Hippocampal formation (tissue), 2 donors: ENCODE measurements around the gene ABHD18.
"Not testable (repeated sequence)": the region's sequence is repeated elsewhere in the genome, so short reads cannot be mapped to it uniquely, and the experiment has no call there.

ENCODE experiments used
- DNase-seq, 2 donors: peaks; one replicate each; lab custom pipeline; 2025; lab: John Stamatoyannopoulos, UW

The ABHD18 gene

DNA sequence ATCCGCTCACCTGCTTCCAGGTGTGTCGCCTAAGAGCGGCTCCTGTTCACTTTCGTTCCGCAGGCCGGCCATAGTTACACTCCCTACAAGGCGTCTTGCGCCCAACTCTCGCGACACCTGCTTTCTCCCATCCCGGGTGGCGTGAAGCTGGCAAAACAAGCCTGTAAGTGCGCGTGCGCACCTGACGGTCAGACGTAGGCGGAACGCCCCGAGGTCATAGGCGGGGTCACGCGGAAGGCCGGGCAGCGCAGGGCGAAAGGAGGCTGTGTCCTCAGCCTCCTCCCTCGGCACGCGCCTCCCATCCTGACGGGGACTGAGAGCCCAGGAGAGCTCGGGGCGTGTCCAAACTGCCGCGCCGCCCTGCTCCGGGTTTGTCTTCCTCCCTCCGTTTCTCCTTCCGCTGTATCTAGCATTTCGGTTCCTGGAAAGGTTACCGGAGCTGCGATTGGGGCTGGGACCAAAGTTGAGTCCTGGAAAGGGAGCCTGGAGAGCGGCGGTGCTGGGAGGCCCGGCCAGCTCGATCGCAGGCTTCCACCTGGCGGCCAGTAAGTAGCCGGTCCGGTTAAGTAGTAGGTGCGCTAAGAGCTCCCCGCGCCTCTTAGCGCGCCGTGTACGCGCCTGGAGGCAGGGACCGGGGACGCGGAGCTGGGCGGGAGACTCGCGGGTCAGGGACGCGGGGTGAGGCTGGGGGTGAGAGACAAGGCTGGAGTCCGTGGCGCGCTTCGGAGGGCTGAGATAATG is at the start of gene ABHD18, which contains the start of gene MFSD8:
TSS of gene ABHD18 (plus strand) at position 345 of the 741 bp plus-strand sequence. CDS start 17,550 bp downstream, outside the sequence.
TSS of gene MFSD8 (minus strand) at position 112 of the 741 bp plus-strand sequence. CDS start at position 72, 40 bp downstream.
- peak; percentile 86 to 87 for DNase-seq

DNA sequence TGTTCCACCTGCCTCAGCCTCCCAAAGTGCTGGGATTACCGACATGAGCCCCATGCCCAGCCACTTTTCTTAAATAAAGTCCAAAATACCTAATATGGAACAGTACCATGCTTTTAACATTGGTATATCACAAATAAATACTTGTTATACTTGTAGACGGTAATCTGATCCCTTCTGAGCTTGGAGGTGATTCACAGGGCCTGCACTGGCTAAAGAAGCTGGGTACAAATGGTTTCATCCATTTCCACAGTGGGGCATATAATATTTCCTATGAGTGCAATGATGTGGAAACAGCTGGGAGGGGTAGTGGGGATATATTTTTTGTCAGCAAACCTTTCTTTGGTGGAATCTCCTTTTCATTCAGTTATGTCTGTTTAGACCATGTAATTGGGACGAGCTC is 48.7 kb upstream of the ABHD18 start:
- no peak for DNase-seq

DNA sequence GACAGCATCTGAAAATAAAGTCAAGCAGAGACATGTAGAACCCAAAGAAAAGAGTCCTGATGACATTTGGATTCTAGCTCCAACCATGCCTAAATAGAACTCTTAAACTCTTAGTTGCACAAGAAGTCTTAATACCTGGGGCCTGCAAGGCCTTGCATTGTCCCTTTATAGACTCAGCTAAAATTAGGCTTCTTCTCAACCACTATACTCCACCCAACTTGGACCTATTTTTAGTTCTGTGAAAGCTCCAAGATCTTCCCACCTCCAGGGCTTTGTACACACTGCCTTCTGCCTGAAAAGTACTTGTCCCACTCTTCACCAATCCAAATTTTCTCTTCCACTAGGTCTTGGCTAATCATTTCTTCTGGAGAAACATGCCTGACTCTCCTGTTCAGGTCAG is 48.1 kb upstream of the ABHD18 start:
- DNase-seq = no peak

DNA sequence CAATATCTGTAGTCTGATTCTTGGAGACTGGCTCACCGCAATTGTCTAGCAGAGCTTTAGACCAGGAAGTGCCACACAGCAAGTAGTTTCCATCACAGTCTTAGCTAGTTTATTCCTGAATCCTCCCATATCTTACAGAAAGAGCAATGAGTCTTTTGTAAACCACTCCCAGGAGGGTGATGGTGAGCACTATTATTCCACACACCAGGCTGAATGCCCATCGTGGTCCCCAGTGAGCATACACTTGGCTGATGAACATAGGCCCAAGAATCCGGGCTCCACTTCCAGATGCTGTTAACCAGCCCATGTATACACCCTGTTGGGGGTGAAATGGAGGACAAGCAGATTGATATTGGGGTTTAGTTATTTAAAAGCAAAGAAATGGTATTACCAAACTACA is 44.7 kb upstream of the ABHD18 start:
- DNase-seq = no peak

DNA sequence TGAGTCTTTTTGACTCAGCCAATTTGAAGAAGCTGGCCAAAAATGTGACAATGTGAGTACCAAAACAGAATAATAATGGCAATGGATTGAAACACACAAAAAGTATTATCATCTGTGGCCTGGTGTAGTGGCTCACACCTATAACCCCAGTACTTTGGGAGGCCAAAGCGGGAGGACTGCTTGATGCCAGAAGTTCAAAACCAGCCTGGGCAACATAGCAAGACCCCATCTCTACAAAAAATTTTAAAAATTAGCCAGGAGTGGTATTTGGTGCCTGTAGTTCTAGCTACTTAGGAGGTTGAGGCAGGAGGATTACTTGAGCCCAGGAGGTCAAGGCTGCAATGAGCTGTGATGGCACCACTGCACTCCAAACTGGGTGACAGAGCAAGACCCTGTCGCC is 43.0 kb upstream of the ABHD18 start:
- no peak for DNase-seq

DNA sequence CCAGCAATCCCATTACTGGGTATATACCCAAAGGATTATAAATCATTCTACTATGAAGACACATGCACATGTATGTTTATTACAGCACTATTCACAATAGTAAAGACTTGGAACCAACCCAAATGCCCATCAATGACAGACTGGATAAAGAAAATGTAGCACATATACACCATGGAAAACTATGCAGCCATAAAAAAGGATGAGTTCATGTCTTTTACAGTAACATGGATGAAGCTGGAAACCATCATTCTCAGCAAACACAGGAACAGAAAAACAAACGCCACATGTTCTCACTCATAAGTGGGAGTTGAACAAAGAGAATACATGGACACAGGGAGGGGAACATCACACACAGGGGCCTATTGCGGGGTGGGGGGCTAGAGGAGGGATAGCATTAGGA is 39.5 kb upstream of the ABHD18 start:
- DNase-seq = not testable (repeated sequence)

DNA sequence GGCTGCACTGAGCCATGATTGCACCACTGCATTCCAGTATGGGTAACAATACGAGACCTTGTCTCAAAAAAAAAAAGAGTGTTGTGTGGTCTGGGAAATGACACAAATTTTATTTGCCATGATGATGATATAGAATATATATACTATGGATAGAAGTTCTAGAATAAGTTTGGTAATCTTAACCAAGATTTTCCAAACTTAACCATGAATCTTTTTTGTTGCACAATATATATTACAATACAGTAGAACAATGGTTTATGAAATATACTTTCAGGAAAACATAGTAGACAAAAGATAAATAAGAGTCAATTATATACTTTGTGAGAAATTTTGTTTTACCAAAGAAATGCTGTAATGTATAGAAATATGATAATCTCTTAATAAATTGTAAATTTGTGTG is 35.0 kb upstream of the ABHD18 start:
- no peak for DNase-seq

DNA sequence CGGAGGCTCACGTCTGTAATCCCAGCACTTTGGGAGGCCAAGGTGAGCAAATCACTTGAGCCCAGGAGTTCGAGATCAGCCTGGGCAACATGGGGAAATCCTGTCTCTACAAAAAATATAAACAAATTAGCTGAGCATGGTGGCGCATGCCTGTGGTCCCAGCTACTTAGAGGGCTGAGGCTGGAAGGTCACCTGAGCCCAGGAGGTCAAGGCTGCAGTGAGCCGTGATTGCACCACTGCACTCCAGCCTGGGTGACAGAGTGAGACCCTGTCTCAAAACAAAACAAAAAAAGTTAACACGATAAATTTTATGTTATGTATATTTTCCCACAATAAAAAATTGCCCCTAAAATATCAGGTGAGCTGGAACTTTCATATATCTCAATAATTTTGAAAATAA is 33.4 kb upstream of the ABHD18 start:
- not testable (repeated sequence) for DNase-seq

DNA sequence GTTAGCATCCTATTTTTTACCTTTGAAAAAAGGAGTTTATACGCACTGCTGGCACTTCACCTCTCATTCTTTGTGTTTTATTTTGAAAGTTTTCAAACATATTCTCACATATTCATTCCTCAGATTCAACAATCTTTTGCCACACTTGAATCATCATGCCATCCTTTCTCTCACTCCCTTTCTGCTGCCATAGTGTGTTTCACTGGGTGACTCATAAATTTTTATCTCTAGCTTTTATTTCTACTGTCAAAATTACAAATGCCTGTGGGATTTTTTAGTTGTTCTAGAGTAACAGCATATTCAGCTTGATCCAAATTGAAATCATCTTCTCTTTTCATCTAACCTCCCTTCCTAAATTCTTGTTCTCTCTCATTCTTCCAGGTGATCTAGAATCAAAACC is 28.2 kb upstream of the ABHD18 start:
- no peak for DNase-seq

DNA sequence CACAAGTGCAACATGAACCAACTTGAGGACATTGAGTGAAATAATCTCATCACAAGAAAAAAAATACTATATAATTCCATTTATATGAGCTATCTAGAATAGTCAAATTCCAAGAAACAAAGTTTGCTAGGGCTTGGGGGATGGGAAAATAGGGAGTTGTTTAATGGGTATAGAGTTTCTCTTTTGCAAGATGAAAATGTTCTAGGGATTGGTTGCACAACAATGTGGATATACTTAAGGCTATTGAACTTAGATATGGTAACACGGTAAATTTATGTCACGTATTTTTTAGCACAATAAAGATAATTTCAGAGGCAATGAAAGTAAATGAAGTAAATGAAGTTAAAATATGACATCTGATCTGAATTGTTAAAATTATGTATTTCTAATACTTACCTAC is 8.1 kb upstream of the ABHD18 start:
- DNase-seq = no peak

DNA sequence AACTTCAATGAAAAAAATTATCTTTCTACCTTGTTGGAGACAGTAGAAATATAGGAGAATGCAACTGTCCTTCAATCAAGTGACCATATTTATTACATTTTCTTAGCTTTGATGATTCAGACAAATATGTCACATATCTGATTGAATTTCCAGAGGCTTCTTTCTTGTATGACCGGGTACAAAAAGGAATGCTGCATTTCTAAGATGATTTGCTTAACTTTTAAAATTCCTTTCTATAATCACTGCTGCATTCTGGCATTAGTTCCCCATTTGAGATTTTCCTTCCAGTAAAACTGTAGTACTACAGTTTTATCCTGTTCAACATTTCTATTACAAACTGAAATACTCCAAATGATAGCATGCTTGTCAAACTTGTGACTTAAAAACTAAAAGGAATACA is 5.4 kb upstream of the ABHD18 start:
- no peak for DNase-seq

DNA sequence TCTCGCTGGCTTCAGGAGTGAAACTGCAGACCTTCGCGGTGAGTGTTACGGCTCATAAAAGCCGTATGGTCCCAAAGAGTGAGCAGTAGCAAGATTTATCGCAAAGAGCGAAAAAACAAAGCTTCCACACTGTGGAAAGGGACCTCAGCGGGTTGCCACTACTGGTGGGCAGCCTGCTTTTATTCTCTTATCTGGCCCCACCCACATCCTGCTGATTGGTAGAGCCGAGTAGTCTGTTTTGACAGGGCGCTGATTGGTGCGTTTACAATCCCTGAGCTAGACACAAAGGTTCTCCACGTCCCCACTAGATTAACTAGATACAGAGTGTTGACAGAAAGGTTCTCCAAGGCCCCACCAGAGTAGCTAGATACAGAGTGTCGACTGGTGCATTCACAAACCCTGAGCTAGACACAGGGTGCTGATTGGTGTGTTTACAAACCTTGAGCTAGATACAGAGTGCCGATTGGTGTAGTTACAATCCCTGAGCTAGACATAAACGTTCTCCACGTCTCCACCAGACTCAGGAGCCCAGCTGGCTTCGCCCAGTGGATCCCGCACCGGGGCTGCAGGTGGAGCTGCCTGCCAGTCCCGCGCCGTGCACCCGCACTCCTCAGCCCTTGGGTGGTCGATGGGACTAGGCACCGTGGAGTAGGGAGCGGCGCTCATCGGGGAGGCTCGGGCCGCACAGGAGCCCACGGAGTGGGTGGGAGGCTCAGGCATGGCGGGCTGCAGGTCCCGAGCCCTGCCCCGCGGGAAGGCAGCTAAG is 1.4 kb upstream of the ABHD18 start:
- not testable (repeated sequence) for DNase-seq

DNA sequence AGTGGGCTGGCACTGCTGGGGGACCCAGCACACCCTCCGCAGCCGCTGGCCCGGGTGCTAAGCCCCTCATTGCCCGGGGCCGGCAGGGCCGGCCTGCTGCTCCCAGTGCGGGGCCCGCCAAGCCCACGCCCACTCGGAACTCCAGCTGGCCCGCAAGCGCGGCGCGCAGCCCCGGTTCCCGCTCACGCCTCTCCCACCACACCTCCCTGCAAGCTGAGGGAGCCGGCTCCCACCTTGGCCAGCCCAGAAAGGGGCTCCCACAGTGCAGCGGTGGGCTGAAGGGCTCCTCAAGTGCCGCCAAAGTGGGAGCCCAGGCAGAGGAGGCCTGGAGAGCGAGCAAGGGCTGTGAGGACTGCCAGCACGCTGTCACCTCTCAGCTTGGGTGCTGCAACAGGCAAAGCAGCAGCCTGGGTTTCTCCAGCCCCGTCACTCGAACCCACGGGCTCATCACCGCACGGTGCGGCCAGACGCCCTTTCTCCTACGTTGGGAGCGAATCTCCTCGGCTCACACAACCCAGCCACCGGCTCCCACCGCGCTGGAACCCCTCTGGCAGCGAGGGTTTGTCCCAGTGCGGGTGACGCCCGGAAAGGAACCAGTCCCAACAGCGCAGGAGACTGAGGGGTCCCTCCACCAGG is 662 bp upstream of the ABHD18 start:
- not testable (repeated sequence) for DNase-seq

DNA sequence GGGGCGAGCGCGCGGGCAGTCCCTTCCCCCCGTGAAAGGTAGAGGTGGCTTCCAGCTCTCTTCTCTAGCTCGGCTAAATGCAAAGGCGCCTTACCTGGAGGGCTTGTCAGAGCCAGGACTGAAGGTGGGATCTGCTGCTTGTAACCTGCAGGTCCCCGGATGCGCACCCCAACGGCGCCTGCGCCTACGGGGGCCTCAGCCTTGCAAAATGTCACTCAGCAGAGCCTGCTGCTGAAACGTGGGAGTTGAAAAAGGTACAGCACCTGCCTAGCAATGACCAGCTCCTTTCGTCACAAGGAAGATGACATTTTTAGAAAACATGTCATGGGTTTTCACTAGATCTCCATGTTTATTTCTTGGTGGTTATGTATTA is 583 bp downstream of the ABHD18 start:
- peak; percentile 22 to 38 for DNase-seq

DNA sequence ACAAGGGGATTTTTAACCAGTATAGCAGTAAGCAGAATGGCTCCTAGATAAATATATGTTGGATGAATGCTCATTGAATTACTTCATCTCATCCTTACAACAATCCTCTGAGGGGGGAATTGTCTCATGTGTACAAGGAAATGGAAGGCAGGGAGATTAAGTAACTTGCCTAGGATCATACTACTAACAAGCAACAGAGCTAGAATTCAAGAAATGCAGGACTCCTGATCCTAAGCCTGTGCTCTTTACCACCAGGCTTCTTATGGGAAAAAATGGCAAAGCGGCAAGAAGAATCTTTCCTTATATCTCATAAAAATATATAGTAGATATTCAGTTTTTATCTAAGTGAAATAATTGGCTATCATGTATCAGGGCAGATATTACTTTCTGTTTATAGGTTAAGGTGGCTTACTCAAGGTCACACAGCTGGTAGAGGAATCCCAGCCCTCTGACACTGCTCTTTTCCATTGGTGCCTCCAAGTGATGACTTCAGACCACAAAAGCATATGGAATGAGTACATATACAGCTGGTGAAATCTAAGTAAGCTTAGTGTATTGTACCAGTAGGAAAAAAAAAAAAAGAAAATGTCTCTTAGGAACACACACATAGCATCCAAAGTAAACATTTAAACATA is 2.1 kb downstream of the ABHD18 start:
- DNase-seq = no peak

DNA sequence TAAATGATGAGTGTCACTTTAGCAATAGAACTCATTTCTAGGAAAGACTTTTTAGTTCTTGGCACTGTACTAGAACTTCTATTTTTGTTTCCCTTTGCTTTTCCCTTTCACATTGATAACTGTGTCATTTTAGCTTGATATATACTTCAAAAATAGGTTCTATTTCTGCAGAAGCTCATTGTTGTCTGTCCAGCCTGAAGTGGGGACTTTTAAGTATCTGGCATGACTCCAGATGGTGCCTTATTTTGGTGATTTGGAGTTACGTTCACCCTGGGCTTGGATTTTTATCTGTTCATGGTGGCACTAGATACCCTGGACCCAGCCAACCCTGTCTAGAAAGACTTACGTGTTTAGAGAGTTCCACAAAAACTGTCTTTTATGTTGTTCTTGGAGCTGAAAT is 3.4 kb downstream of the ABHD18 start:
- no peak for DNase-seq

DNA sequence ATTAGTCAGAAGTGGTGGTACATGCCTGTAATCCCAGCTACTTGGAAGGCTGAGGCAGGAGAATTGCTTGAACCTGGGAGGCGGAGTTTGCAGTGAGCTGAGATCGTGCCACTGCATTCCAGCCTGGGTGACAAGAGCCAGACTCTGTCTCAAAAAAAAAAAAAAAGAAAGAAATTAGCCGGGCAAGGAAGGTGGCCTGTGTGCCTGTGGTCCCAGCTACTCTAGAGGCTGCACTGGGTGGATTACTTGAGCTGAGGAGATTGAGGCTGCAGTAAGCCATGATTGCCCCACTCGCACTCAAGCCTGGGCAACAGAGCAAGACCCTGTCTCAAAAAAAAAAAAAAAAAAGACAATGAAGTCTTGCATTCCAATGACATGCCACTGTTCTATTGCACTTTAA is 5.7 kb downstream of the ABHD18 start:
- DNase-seq = not testable (repeated sequence)

DNA sequence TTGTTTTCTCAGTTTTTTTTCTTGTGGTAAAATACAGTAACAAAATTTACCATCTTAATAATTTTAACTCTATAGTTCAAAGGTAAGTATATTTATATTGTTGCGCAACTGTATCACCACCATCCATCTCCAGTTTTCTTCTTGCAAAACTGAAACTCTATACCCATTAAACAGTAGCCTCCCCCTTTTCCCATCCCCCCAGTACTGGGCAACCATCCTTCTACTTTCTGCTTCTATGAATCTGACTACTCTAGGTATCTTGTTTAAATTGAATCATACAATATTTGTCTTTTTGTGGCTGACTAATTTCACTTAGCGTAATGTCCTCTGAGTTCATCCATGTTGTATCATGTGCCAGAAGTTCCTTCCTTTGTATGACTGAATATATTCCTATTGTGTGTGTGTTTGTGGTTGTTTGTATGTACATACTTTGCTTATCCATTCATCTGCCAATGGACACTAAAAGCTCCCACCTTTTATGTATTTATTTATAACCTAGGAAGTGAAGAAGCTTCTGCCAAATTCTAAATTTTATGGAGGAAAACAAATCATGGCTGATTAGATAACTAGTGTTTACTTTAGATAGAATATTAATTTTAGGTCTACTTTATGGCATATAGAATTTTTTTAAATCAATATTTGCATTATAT is 10.0 kb downstream of the ABHD18 start:
- DNase-seq = no peak

DNA sequence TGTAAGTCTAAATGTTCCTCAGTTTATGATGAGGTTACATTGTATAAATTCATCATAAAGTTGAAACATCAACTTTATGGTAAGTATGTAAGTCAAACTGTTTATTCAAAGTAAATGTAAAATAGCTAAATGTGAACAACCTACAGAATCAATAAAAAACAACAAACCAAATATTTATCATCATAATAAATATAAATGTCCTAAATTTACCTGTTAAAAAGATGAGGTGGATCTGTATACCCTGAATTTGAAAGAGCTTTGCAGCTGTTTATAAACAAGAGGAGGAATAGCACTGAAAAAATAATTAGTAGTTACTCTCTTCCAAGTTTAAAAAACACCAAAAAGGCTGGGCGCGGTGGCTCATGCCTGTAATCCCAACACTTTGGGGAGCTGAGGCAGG is 13.7 kb downstream of the ABHD18 start:
- DNase-seq = no peak

DNA sequence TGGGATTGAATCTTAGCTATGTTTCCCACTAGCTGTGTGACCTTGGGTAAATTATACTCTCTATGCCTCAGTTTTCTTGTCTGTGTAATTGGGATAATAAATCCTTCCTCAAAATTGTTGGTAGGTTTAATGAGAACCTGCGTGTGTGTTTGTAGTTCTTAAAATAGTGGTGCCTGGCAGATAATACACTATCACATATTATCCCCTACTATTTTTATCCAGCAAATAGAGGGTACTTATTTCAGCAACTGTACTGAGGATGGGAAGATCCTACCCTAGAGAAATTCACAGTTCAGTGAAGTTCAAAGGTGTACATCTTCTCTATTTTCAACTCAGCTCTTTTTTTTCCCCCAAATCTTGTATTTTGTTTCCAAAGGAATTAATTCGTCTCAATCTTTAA is 17.2 kb downstream of the ABHD18 start:
- no peak for DNase-seq

DNA sequence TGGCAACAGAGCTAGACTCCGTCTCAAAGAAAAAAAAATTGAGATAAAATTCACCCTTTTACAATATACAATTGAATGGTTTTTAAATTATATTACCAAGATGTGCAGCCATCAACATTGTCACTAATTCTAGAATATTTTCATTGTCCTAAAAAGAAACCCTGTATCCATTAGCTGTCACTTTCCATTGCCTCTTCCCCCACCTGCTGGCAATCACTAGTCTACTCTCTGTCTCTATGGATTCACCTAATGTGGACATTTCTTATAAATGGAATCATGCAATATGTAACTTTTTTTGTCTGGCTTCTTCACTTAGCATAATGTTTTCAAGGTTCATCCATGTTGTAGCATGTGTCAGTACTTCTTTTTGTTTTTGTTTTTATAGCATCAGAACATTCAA is 20.8 kb downstream of the ABHD18 start:
- DNase-seq = no peak

DNA sequence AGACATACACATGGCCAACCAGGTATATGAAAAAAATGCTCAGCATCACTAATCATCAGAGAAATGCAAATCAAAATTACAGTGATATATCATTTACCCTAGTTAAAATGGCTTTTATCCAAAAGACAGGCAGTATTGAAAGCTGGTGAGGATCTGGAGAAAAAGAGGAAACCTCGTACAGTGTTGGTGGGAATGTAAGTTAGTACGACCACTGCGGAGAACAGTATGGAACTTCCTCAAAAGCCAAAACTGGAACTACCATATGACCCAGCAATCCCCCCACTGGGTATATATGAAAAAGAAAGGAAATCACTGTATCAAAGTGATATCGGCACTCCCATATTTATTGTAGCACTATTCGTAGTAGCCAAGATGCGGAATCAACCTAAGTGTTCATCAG is 23.4 kb downstream of the ABHD18 start:
- DNase-seq = no peak
